HL-60 (cell line): ENCODE data around the gene CEP72.

Experiments used
- GABPA ChIP-seq: IDR thresholded peaks from 2 replicates; pipeline ENCODE4 v1.6.1; 2012; ENCODE audit warnings: low read depth
- POLR2AphosphoS5 ChIP-seq: IDR thresholded peaks from 2 replicates; pipeline ENCODE4 v1.6.1; 2012; ENCODE audit warnings: low read depth
- REST ChIP-seq: IDR thresholded peaks from 2 replicates; pipeline ENCODE4 v1.6.1; 2012; ENCODE audit warnings: low read depth; ENCODE audit not compliant: insufficient replicate concordance
- TF ChIP-seq, protein P1 (sequence below): IDR thresholded peaks from one replicate; pipeline ENCODE4 v1.5.1; 2011; ENCODE audit warnings: low read length, control low read depth, inconsistent platforms; ENCODE audit not compliant: insufficient read depth

DNA sequence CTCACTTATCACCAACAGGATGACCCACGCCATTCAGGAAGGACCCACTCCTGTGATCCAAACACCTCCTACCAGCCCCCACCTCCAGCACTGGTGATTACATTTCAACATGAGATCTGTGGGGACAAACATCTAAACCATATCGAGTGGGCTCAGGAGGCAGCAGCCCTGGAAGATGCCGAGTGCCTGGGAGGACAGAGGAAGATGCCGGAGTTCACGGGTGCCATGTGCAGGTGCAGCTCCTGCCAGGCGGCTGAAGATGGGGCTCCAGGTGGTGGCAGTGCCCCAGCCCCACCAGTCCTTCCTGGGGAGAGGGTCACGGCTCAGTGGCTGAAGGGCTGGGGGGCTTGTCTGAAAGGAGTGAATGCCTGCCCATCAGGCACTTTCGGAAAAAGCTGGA lies 6.1 kb upstream of the CEP72 start:
- TF ChIP-seq, protein P1, sequence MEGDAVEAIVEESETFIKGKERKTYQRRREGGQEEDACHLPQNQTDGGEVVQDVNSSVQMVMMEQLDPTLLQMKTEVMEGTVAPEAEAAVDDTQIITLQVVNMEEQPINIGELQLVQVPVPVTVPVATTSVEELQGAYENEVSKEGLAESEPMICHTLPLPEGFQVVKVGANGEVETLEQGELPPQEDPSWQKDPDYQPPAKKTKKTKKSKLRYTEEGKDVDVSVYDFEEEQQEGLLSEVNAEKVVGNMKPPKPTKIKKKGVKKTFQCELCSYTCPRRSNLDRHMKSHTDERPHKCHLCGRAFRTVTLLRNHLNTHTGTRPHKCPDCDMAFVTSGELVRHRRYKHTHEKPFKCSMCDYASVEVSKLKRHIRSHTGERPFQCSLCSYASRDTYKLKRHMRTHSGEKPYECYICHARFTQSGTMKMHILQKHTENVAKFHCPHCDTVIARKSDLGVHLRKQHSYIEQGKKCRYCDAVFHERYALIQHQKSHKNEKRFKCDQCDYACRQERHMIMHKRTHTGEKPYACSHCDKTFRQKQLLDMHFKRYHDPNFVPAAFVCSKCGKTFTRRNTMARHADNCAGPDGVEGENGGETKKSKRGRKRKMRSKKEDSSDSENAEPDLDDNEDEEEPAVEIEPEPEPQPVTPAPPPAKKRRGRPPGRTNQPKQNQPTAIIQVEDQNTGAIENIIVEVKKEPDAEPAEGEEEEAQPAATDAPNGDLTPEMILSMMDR = no peak
- TF ChIP-seq POLR2AphosphoS5 (no peak), REST (no peak), GABPA (no peak)
